GM12892 (cell line): ENCODE data around the gene USP36.

ENCODE experiments used
- POLR2A ChIP-seq: IDR thresholded peaks from 2 replicates; pipeline ENCODE4 v1.6.1; 2011; ENCODE audit warnings: low read depth, low read length, control low read depth
- TAF1 ChIP-seq: IDR thresholded peaks from 2 replicates; pipeline ENCODE4 v1.6.1; 2011; ENCODE audit warnings: low read depth, mild to moderate bottlenecking, control low read depth, low read length, borderline replicate concordance

DNA sequence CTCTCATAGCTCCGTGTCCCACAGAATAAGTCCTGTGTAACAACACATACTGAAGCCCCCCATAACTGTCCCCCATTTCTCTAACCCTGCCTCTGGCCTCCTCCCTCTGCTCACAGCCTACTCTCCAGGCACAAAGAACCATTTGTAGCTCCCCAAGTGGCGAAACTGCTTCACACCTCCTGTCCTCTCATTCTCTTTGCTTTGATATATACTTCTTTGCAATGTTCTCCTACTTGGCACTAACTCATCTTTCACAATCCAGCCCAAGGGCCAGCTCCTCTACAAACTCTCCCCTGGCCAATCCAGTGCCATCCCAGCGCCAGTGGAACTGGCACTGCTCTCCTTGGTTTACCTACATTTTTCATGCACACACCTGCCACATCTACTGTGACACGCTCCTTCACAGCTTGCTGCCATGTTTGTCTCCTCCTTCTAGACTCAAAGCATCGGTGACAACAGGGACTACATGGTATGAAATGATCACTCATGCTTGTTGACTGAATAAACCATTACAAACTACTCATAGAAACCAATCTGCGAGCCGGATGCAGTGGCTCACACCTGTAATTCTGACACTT lies 71.3 kb downstream of the USP36 start:
- no peak for TF ChIP-seq POLR2A
- no peak for TF ChIP-seq TAF1
